ENCODE results near the gene SCN2B. TPM values are rescaled to one million over a fixed set of nuclear protein-coding genes. Genes with fewer than 3 reads are reported as not detected.

Gene SCN2B
- total and polyA plus RNA-seq, 2 donors: 0.73 to 1.6 TPM

DNA sequence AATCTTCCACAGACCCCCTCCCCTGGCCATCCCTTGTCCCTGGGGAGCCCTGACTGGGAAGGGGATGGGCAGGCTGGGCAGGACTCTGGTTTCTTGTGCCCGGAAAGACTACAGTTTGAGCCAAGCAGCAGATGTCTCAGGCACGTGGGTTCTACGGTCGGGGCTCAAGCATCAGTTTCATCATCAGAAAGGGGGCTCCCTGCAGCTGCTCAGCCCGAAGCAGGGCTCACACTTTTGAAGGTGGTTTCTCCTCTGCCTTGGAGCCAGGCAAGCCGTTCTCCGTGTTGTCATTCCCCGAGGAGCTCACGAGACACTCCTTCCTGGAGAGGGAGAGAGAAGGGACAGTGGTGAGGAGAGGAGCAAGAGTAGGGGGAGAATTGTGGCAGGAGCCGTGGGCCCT lies 39.6 kb downstream of the SCN2B start:
- Histone ChIP-seq H3K27ac (ENCODE audit: low read depth in 1 of 2, low read length in 1 of 2) (no peak overlapping the region), H3K4me1 (ENCODE audit: control insufficient read depth in 2 of 2, insufficient read depth in 2 of 2, low read length in 2 of 2) (no peaks in the 10 kb centered on the region), H3K27me3 (ENCODE audit: control insufficient read depth in 2 of 2, insufficient read depth in 1 of 2, low read length in 1 of 2) (peaks cover 0 to 37% of the 10 kb centered on the region in 2 donors), H3K36me3 (ENCODE audit: control insufficient read depth in 2 of 2, insufficient read depth in 2 of 2, low read length in 1 of 2) (no peaks in the 10 kb centered on the region), H3K9me3 (ENCODE audit: control insufficient read depth in 2 of 2, insufficient read depth in 1 of 2, low read length in 1 of 2) (no peaks in the 10 kb centered on the region), H3K4me3 (ENCODE audit: low read length in 2 of 2) (no peak overlapping the region)
- 95% methylated on average over 10 of the region's 10 CpGs for WGBS
- DNase-seq (ENCODE audit: low read depth in 6 of 9, low spot score in 9 of 9): no peak

DNA sequence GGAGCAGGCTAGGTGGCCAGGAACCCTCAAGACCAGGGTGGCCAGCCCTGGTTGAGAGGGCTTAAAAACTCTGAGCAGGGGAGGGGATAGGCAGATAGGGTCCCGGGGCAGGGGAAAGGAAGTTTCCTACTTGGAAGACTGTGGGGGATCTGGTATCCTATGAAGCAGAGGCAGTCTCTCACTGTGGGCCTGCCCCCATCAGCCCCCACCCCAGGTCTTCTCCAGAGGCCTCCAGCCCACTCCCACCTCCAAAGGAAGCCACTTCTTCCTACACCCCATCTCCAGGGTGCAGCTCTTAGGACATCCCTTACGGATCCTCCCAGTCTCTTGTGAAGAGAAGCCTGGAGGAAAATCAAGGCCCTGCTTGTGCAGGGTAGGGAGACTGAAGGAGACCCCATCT lies 40.1 kb downstream of the SCN2B start:
- no peak overlapping the region for H3K27ac ChIP-seq (ENCODE audit: low read depth in 1 of 2, low read length in 1 of 2)
- H3K27me3 ChIP-seq (ENCODE audit: control insufficient read depth in 2 of 2, insufficient read depth in 1 of 2, low read length in 1 of 2): peaks cover 0 to 36% of the 10 kb centered on the region in 2 donors
- 95% methylated on average over 2 of the region's 2 CpGs for WGBS
- no peak for DNase-seq (ENCODE audit: low read depth in 6 of 9, low spot score in 9 of 9)
- no peaks in the 10 kb centered on the region for H3K9me3 ChIP-seq (ENCODE audit: control insufficient read depth in 2 of 2, insufficient read depth in 1 of 2, low read length in 1 of 2)
- H3K4me3 ChIP-seq (ENCODE audit: low read length in 2 of 2): no peak overlapping the region
- no peaks in the 10 kb centered on the region for H3K36me3 ChIP-seq (ENCODE audit: control insufficient read depth in 2 of 2, insufficient read depth in 2 of 2, low read length in 1 of 2)
- H3K4me1 ChIP-seq (ENCODE audit: control insufficient read depth in 2 of 2, insufficient read depth in 2 of 2, low read length in 2 of 2): no peaks in the 10 kb centered on the region

DNA sequence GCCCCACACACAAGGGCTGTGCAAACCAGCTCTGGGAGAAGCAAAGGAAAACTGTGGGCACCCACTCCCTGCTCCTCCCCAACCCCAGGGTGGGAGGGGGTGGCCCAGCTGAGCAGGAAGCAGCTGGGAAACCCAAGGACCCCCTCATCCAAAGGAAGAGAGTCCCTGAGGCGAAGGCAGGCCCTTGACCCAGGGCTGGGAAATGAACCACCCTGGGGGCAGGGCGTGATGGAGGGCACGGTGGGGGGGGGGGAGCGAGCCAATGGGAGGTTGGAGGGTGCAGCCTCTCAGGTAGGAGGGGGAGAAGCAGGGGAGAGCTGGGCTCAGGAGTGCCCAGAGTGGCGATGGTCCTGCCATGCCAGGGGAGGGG lies 40.7 kb downstream of the SCN2B start:
- no peak for DNase-seq (ENCODE audit: low read depth in 6 of 9, low spot score in 9 of 9)
- H3K27me3 ChIP-seq (ENCODE audit: control insufficient read depth in 2 of 2, insufficient read depth in 1 of 2, low read length in 1 of 2): peaks cover 0 to 30% of the 10 kb centered on the region in 2 donors
- H3K4me3 ChIP-seq (ENCODE audit: low read length in 2 of 2): no peak overlapping the region
- 93% methylated on average over 4 of the region's 5 CpGs for WGBS
- no peaks in the 10 kb centered on the region for H3K9me3 ChIP-seq (ENCODE audit: control insufficient read depth in 2 of 2, insufficient read depth in 1 of 2, low read length in 1 of 2)
- H3K36me3 ChIP-seq (ENCODE audit: control insufficient read depth in 2 of 2, insufficient read depth in 2 of 2, low read length in 1 of 2): no peaks in the 10 kb centered on the region
- H3K4me1 ChIP-seq (ENCODE audit: control insufficient read depth in 2 of 2, insufficient read depth in 2 of 2, low read length in 2 of 2): no peaks in the 10 kb centered on the region
- no peak overlapping the region for H3K27ac ChIP-seq (ENCODE audit: low read depth in 1 of 2, low read length in 1 of 2)

DNA sequence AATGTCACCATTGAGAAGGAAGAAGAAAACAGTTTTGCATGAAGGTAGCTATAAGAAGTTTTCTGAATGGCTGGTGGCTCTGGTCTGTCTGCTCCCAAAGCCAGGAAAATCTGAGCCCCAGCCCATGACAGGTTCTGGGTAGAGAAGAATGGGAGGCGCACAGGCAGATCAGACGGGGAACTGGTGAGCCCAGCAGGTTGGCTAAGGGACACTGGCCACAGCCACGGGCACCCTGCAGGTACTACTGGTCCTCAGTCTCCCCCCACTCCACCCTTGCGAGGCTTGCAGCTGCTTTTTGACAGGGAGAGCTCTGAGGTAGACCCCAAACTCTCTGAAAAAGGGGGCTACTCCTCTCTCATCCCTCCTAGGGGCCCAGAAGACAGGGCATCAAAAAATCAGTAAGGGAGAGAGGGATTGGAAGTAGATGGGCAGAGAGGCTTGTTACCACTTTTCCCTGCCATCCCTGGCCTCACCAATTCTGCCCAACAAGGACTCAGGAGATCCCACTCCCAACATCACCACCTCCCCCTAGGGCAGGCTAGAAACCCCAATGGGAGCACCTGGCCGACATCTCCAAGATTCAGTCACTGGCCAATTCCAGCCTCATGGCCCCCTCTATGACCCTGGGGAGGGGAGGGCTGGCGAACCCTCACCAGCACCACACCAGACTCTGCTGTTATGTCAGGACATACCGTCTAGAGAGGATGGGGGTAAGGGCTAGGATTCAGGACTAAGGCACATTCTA lies 41.2 kb downstream of the SCN2B start:
- DNase-seq (ENCODE audit: low read depth in 6 of 9, low spot score in 9 of 9): no peak
- WGBS: 85% methylated on average over 7 of the region's 7 CpGs
- peaks cover 0 to 27% of the 10 kb centered on the region in 2 donors for H3K27me3 ChIP-seq (ENCODE audit: control insufficient read depth in 2 of 2, insufficient read depth in 1 of 2, low read length in 1 of 2)

DNA sequence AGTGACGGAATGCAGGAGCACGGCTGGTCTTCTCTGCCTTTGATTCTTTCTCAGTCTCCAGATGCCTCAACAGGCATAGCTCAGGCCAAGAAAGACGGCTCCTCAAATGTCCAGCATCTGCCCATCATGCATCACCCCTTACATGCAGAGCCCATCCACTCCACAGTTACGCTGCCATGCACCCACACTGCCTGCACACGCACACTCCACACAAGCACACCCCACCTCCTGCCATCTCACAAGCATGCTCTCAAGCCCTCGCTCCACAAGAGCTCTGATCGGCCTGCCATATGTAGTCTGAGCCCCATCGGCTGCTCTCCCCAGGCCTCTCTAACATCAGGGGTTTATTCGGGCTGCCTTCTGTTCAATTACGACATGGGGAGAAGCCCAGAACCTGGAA lies 42.6 kb downstream of the SCN2B start:
- 98% methylated on average over 10 of the region's 10 CpGs for WGBS
- no peak for DNase-seq (ENCODE audit: low read depth in 6 of 9, low spot score in 9 of 9)
- H3K36me3 ChIP-seq (ENCODE audit: control insufficient read depth in 2 of 2, insufficient read depth in 2 of 2, low read length in 1 of 2): no peaks in the 10 kb centered on the region
- peaks cover 0 to 20% of the 10 kb centered on the region in 2 donors for H3K27me3 ChIP-seq (ENCODE audit: control insufficient read depth in 2 of 2, insufficient read depth in 1 of 2, low read length in 1 of 2)
- H3K9me3 ChIP-seq (ENCODE audit: control insufficient read depth in 2 of 2, insufficient read depth in 1 of 2, low read length in 1 of 2): no peaks in the 10 kb centered on the region
- no peaks in the 10 kb centered on the region for H3K4me1 ChIP-seq (ENCODE audit: control insufficient read depth in 2 of 2, insufficient read depth in 2 of 2, low read length in 2 of 2)
- no peak overlapping the region for H3K4me3 ChIP-seq (ENCODE audit: low read length in 2 of 2)
- H3K27ac ChIP-seq (ENCODE audit: low read depth in 1 of 2, low read length in 1 of 2): no peak overlapping the region

More for the DNA sequence above, 41.2 kb downstream of the SCN2B start:
- Histone ChIP-seq H3K4me3 (ENCODE audit: low read length in 2 of 2) (no peak overlapping the region), H3K27ac (ENCODE audit: low read depth in 1 of 2, low read length in 1 of 2) (no peak overlapping the region), H3K36me3 (ENCODE audit: control insufficient read depth in 2 of 2, insufficient read depth in 2 of 2, low read length in 1 of 2) (no peaks in the 10 kb centered on the region), H3K9me3 (ENCODE audit: control insufficient read depth in 2 of 2, insufficient read depth in 1 of 2, low read length in 1 of 2) (no peaks in the 10 kb centered on the region), H3K4me1 (ENCODE audit: control insufficient read depth in 2 of 2, insufficient read depth in 2 of 2, low read length in 2 of 2) (no peaks in the 10 kb centered on the region)

DNA sequence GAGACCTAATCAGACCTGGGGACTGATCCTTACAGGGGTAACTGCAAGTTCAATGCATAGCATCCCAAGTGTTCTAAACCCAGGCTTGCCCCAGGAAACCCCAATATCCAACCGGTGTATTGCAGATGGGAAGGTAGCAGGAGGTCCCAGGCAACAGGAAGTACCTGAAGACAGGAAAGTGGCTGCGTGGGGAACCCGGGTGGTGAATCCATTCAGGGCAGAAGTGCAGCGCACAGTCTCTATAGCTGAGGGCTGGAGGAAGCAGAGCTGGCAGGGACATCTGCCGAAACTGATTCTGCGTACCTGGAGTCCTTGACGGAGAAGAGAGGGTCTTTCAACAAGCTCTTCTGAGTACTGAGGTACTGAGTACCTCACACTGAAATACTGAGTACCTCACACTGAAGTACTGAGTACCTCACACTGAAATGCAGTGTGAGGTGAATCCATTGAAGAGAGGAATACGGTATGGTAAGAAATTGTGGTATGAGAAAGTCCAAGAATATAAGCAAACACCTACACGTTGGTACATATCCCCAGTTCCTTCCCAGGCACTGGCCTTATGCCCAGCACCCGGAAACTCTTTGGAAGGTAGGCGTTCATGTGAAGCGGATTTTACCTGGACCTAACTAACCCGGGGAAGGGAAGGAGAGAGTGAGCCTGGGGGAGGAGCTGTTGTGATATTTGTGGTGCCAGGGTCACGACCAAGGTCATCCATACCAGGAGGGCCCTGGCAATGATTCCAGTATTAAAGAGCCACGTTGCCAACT lies 43.9 kb downstream of the SCN2B start:
- Histone ChIP-seq H3K4me1 (ENCODE audit: control insufficient read depth in 2 of 2, insufficient read depth in 2 of 2, low read length in 2 of 2) (no peaks in the 10 kb centered on the region), H3K36me3 (ENCODE audit: control insufficient read depth in 2 of 2, insufficient read depth in 2 of 2, low read length in 1 of 2) (no peaks in the 10 kb centered on the region), H3K27ac (ENCODE audit: low read depth in 1 of 2, low read length in 1 of 2) (no peak overlapping the region), H3K9me3 (ENCODE audit: control insufficient read depth in 2 of 2, insufficient read depth in 1 of 2, low read length in 1 of 2) (no peaks in the 10 kb centered on the region), H3K4me3 (ENCODE audit: low read length in 2 of 2) (no peak overlapping the region), H3K27me3 (ENCODE audit: control insufficient read depth in 2 of 2, insufficient read depth in 1 of 2, low read length in 1 of 2) (peaks cover 0 to 17% of the 10 kb centered on the region in 2 donors)
- no peak for DNase-seq (ENCODE audit: low read depth in 6 of 9, low spot score in 9 of 9)
- whole genome bisulfite sequencing: 89% methylated on average over 15 of the region's 15 CpGs

DNA sequence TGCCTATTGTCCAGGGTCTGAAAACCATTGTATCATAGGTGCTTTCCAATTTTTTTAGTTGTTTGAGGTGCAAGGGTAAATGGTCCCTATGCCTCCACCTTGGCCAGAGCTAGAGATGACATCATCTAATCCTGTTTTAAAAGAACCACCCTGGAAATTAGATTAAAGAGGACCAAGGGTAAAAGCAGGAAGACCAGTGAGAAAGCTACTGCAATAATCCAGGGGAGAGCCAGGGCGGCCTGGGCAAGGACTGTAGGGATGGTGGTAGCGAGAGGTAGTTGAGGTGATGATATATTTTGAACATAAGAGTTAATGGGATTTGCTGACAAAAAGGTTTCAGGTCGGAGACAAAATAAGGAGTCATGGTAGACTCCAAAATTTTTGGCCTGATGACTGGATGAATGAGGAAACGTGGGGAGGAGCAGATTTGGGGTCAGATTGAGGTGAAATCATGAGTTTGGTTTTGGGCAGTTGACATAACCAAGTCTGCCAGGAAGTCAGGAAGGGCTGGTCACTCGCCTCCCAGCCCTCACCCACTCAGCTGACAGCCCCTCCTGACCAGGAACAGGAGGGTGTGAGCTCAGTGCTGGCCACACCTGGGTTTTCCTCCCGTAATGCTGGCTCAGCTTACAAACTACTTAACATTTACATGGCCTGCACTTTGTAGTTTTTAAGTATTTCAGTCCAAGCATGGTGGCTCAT lies 46.8 kb downstream of the SCN2B start:
- H3K27ac ChIP-seq (ENCODE audit: low read depth in 1 of 2, low read length in 1 of 2): no peak overlapping the region
- peaks cover 0 to 3% of the 10 kb centered on the region in 2 donors for H3K27me3 ChIP-seq (ENCODE audit: control insufficient read depth in 2 of 2, insufficient read depth in 1 of 2, low read length in 1 of 2)
- H3K4me3 ChIP-seq (ENCODE audit: low read length in 2 of 2): no peak overlapping the region
- no peaks in the 10 kb centered on the region for H3K36me3 ChIP-seq (ENCODE audit: control insufficient read depth in 2 of 2, insufficient read depth in 2 of 2, low read length in 1 of 2)
- H3K4me1 ChIP-seq (ENCODE audit: control insufficient read depth in 2 of 2, insufficient read depth in 2 of 2, low read length in 2 of 2): no peaks in the 10 kb centered on the region
- WGBS: 91% methylated on average over 6 of the region's 6 CpGs
- no peak for DNase-seq (ENCODE audit: low read depth in 6 of 9, low spot score in 9 of 9)
- no peaks in the 10 kb centered on the region for H3K9me3 ChIP-seq (ENCODE audit: control insufficient read depth in 2 of 2, insufficient read depth in 1 of 2, low read length in 1 of 2)

DNA sequence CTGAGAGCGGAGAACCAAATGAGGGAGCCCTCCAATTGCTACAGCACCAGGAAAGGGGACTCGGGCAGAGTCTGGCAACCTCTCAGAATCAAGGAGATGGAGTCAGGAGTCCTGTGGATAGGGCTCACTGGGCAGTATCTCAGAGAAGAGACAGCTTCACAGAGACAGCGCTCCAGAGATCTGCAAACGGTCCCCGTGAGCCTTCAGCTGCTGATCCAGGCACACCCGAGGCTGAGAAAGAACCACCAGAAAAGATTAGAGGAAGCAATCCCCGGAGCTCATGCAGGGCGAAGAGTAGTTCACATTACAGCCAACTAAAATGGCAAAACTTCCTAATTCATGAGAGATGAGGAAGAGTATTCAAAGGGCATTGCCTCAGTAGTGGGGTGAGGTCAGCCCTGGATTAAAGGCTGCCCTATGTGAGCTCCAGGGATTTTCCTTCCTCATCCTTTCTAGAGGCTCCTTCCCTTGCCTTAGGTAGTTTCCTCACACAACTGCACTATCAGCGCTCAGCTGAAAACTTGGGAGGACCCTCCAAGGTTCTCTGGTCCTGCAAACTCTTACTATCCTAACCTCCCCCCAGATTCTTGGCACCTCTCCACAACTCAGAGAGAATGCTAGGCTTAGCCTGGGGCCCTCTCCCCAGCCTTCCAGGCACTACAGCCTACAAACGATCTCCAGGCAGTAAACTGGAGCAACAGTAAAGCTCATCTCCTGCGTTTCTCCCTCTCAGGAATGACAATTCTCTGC lies 47.5 kb downstream of the SCN2B start:
- DNase-seq (ENCODE audit: low read depth in 6 of 9, low spot score in 9 of 9): no peak
- Histone ChIP-seq H3K4me3 (ENCODE audit: low read length in 2 of 2) (no peak overlapping the region), H3K9me3 (ENCODE audit: control insufficient read depth in 2 of 2, insufficient read depth in 1 of 2, low read length in 1 of 2) (no peaks in the 10 kb centered on the region), H3K36me3 (ENCODE audit: control insufficient read depth in 2 of 2, insufficient read depth in 2 of 2, low read length in 1 of 2) (no peaks in the 10 kb centered on the region), H3K27ac (ENCODE audit: low read depth in 1 of 2, low read length in 1 of 2) (no peak overlapping the region), H3K4me1 (ENCODE audit: control insufficient read depth in 2 of 2, insufficient read depth in 2 of 2, low read length in 2 of 2) (no peaks in the 10 kb centered on the region), H3K27me3 (ENCODE audit: control insufficient read depth in 2 of 2, insufficient read depth in 1 of 2, low read length in 1 of 2) (peaks cover 0 to 3% of the 10 kb centered on the region in 2 donors)
- WGBS: 79% methylated on average over 11 of the region's 11 CpGs
